GM06990 (cell line): ENCODE data around the gene RUFY2.

Experiments
- DNase-seq: peaks from one replicate; pipeline ENCODE4 v3.0.0-alpha.2; 2011; ENCODE audit not compliant: insufficient read length; ENCODE audit errors: extremely low read depth
- H3K27me3 ChIP-seq: replicated peaks from 2 replicates; pipeline ENCODE4 v1.6.0; 2011; ENCODE audit warnings: low read length; ENCODE audit not compliant: control insufficient read depth, insufficient read depth
- H3K36me3 ChIP-seq: 2 replicates; pipeline ENCODE4 v1.5.1; 2011; ENCODE audit warnings: low read length; ENCODE audit not compliant: control insufficient read depth, insufficient read depth
- H3K4me3 ChIP-seq: replicated peaks from 2 replicates; pipeline ENCODE4 v1.5.1; 2011; ENCODE audit warnings: low read depth, mild to moderate bottlenecking, control low read depth, low read length
- CTCF ChIP-seq: IDR thresholded peaks from 2 replicates; pipeline ENCODE4 v1.5.1; 2011; ENCODE audit warnings: low read length, control low read depth, mild to moderate bottlenecking, inconsistent platforms; ENCODE audit not compliant: insufficient read depth, poor library complexity, severe bottlenecking

The RUFY2 gene

GRCh38 chr10:68364101-68364886, 42.8 kb downstream of the RUFY2 start:
- no peak overlapping the region for H3K4me3 ChIP-seq
- H3K36me3 ChIP-seq, result no peaks in the 10 kb centered on the region; the same call in 1 of the 2 replicates
- no peaks in the 10 kb centered on the region for H3K27me3 ChIP-seq
- no peak for TF ChIP-seq CTCF
- no peak for DNase-seq

- TF ChIP-seq CTCF, result no peak
- no peak for DNase-seq
- H3K4me3 ChIP-seq, result no peak overlapping the region
- H3K27me3 ChIP-seq, result no peaks in the 10 kb centered on the region
- H3K36me3 ChIP-seq, result no peaks in the 10 kb centered on the region; the same call in 1 of the 2 replicates
Observed at GRCh38 chr10:68362590-68362989, 44.5 kb downstream of the RUFY2 start.

GRCh38 chr10:68359189-68359588, 47.9 kb downstream of the RUFY2 start:
- Histone ChIP-seq H3K36me3 (no peaks in the 10 kb centered on the region; the same call in 1 of the 2 replicates), H3K27me3 (no peaks in the 10 kb centered on the region), H3K4me3 (no peak overlapping the region)
- DNase-seq, result no peak
- no peak for TF ChIP-seq CTCF

GRCh38 chr10:68353537-68353936, 53.5 kb downstream of the RUFY2 start:
- Histone ChIP-seq H3K36me3 (no peaks in the 10 kb centered on the region; the same call in 1 of the 2 replicates), H3K4me3 (no peak overlapping the region), H3K27me3 (no peaks in the 10 kb centered on the region)
- no peak for DNase-seq
- TF ChIP-seq CTCF, result no peak

GRCh38 chr10:68348265-68348741, 58.8 kb downstream of the RUFY2 start:
- TF ChIP-seq CTCF, result peak; percentile 75
- no peak for DNase-seq

GRCh38 chr10:68346774-68347173, 60.3 kb downstream of the RUFY2 start:
- no peak for DNase-seq
- no peak for TF ChIP-seq CTCF
- Histone ChIP-seq H3K27me3 (no peaks in the 10 kb centered on the region), H3K4me3 (no peak overlapping the region), H3K36me3 (peaks cover 5% of the 10 kb centered on the region)

More at GRCh38 chr10:68348265-68348741, 58.8 kb downstream of the RUFY2 start:
- H3K4me3 ChIP-seq, result no peak overlapping the region
- H3K36me3 ChIP-seq, result peaks cover 5% of the 10 kb centered on the region
- no peaks in the 10 kb centered on the region for H3K27me3 ChIP-seq
